HG03060 (cell line): ENCODE data around the gene TMEM151B.

ENCODE experiments used
- ATAC-seq: cut with Tn5 transposase; IDR thresholded peaks from one replicate; pipeline ENCODE4 v1.9.1; 2021; ENCODE audit warnings: low read depth, moderate number of reproducible peaks; ENCODE audit not compliant: unreplicated experiment

Gene TMEM151B

DNA sequence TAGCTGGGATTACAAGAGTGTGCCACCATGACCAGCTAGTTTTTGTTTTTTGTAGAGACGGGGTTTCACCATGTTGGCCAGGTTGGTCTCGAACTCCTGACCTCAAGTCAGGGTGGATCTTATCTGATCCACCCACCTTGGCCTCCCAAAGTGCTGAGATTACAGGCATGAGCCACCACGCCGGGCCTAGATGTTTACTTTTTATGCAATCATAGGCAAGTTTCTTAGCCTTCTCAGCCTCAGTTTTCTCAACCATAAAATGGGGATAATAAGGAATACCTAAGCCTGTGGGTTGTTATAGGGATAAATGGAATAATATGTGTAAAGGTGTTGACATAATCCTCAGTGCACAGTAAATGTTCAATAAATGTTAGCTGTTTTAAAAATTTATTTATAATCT is 82.0 kb downstream of the TMEM151B start:
- no peak for ATAC-seq

GRCh38 chr6:44353336-44353735 is 83.1 kb downstream of the TMEM151B start:
- ATAC-seq: no peak

GRCh38 chr6:44355640-44356039 is 85.4 kb downstream of the TMEM151B start:
- ATAC-seq: no peak

GRCh38 chr6:44356487-44356886 is 86.2 kb downstream of the TMEM151B start:
- no peak for ATAC-seq
